BJ (cell line): ENCODE data around the gene IGFL1. TPM values are rescaled to one million over a fixed set of nuclear protein-coding genes. Genes with fewer than 3 reads are reported as not detected.
"Not testable (repeated sequence)": the region's sequence is repeated elsewhere in the genome, so short reads cannot be mapped to it uniquely, and the experiment has no call there.

Experiments used
- CTCF ChIA-PET: fragments of 350-600 bp; formaldehyde crosslinking; extraction: SDS; loops from one replicate; lab custom pipeline; 2021; ENCODE audit warnings: antibody characterized with exemption, inconsistent platforms; lab: Yijun Ruan, JAX
- POLR2A ChIA-PET: fragments of 300-600 bp; sonication (Branson Sonifier 250); formaldehyde crosslinking; extraction: SDS; loops from one replicate; lab custom pipeline; 2021; ENCODE audit warnings: antibody characterized with exemption; lab: Charles Lee
- DNase-seq: peaks from one replicate; pipeline ENCODE4 v3.0.0-alpha.2; 2011; ENCODE audit warnings: low read depth
- H3K27me3 ChIP-seq: 2 replicates; pipeline ENCODE4 v1.6.0; 2011; ENCODE audit warnings: low read length; ENCODE audit not compliant: control insufficient read depth, insufficient read depth
- H3K36me3 ChIP-seq: 2 replicates; pipeline ENCODE4 v1.5.1; 2011; ENCODE audit warnings: low read length; ENCODE audit not compliant: control insufficient read depth, insufficient read depth
- H3K4me3 ChIP-seq: 2 replicates; pipeline ENCODE4 v1.5.1; 2011; ENCODE audit warnings: low read depth, mild to moderate bottlenecking, control low read depth, low read length
- CTCF ChIP-seq: IDR thresholded peaks from 2 replicates; pipeline ENCODE4 v1.5.1; 2011; ENCODE audit warnings: low read depth, mild to moderate bottlenecking, control low read depth, inconsistent platforms, low read length, moderate library complexity; ENCODE audit not compliant: insufficient read depth
- polyA plus RNA-seq: library from polyadenylated mRNA; depleted of rRNA; stranded (reverse); fragments of >200 nt; gene quantifications from 2 replicates; pipeline ENCODE4 v1.2.3, GENCODE V29; 2011

Gene IGFL1
- polyA plus RNA-seq, 1 experiment: not detected

- no peak for DNase-seq
- Histone ChIP-seq H3K4me3 (no peak overlapping the region), H3K27me3 (peaks cover 13% of the 10 kb centered on the region), H3K36me3 (no peaks in the 10 kb centered on the region)
- ChIA-PET POLR2A (no interaction called here), CTCF (no interaction called here)
- no peak for TF ChIP-seq CTCF
These were observed 3.5 kb downstream of the IGFL1 start for GRCh38 chr19:46232938-46233621.

- CTCF ChIA-PET, H3K36me3 ChIP-seq, H3K4me3 ChIP-seq, POLR2A ChIA-PET, DNase-seq: not testable (repeated sequence)
- peaks cover 15% of the 10 kb centered on the region for H3K27me3 ChIP-seq
These were observed 4.3 kb downstream of the IGFL1 start for GRCh38 chr19:46233871-46234270.

- POLR2A ChIA-PET, H3K4me3 ChIP-seq, DNase-seq, H3K27me3 ChIP-seq, H3K36me3 ChIP-seq, CTCF ChIA-PET: not testable (repeated sequence)
These were observed 8.6 kb downstream of the IGFL1 start for GRCh38 chr19:46238141-46238540.

- TF ChIP-seq CTCF: no peak
- POLR2A ChIA-PET: no interaction called here
- CTCF ChIA-PET: interaction anchor here (0.6 to 2.2 kb wide), 6 partner anchors 9 to 163 kb away, joined by 3 to 5 read pairs (median 4); partner anchors contain the start of gene IGFL1
These were observed 9.9 kb downstream of the IGFL1 start for GRCh38 chr19:46239193-46240024.

GRCh38 chr19:46240693-46241092, 11.2 kb downstream of the IGFL1 start:
- DNase-seq: no peak
- POLR2A ChIA-PET: no interaction called here
- H3K27me3 ChIP-seq: peaks cover 4% of the 10 kb centered on the region
- H3K36me3 ChIP-seq: no peaks in the 10 kb centered on the region
- TF ChIP-seq CTCF: no peak
- H3K4me3 ChIP-seq: no peak overlapping the region
- CTCF ChIA-PET: interaction anchor here (1.0 to 2.2 kb wide), 4 partner anchors 11 to 159 kb away, joined by 3 to 5 read pairs (median 4); partner anchors contain the start of gene IGFL1

More at GRCh38 chr19:46239193-46240024, 9.9 kb downstream of the IGFL1 start:
- Histone ChIP-seq H3K27me3 (peaks cover 6% of the 10 kb centered on the region), H3K36me3 (no peaks in the 10 kb centered on the region), H3K4me3 (no peak overlapping the region)
- no peak for DNase-seq

GRCh38 chr19:46241626-46242025, 12.1 kb downstream of the IGFL1 start:
- Histone ChIP-seq H3K36me3 (no peaks in the 10 kb centered on the region), H3K27me3 (peaks cover 8% of the 10 kb centered on the region), H3K4me3 (no peak overlapping the region)
- POLR2A ChIA-PET: no interaction called here
- no peak for DNase-seq
- TF ChIP-seq CTCF: no peak
- CTCF ChIA-PET: interaction anchor here (0.7 to 2.2 kb wide), 2 partner anchors 12 to 163 kb away, joined by 3 to 5 read pairs; partner anchors contain the start of gene IGFL1

- POLR2A ChIA-PET, H3K4me3 ChIP-seq, H3K36me3 ChIP-seq, H3K27me3 ChIP-seq, DNase-seq: not testable (repeated sequence)
- CTCF ChIA-PET: interaction anchor here (0.7 to 0.9 kb wide), 2 partner anchors 20 to 22 kb away, joined by 3 to 4 read pairs; no protein-coding TSS in a partner anchor
These were observed 13.6 kb downstream of the IGFL1 start for GRCh38 chr19:46243081-46243654.
